IMR-90 (cell line): ENCODE measurements around the gene CCDC92. TPM values are rescaled to one million over a fixed set of nuclear protein-coding genes. Genes with fewer than 3 reads are reported as not detected.

Experiments
- ATAC-seq: fragments of 200-7000 bp; cut with Tn5 transposase; 2 replicates; pipeline ENCODE4 v1.9.1; 2020; ENCODE audit warnings: low read depth, mild to moderate bottlenecking, moderate library complexity
- BruUV-seq: library from RNA; stranded (reverse); fragments of 400-500 nt; replicated peaks from 2 replicates; lab custom pipeline; 2021; lab: Mats Ljungman, UMichigan
- CTCF ChIA-PET: fragments of 300-600 bp; formaldehyde crosslinking; extraction: SDS; loops from one replicate; lab custom pipeline; 2021; ENCODE audit warnings: antibody characterized with exemption; lab: Yijun Ruan, JAX
- POLR2A ChIA-PET: fragments of 300-600 bp; sonication (Branson Sonifier 250); formaldehyde crosslinking; loops from one replicate; lab custom pipeline; 2022; ENCODE audit warnings: antibody characterized with exemption; ENCODE audit not compliant: unreplicated experiment; lab: Charles Lee
- DNase-seq: peaks from one replicate; pipeline ENCODE4 v3.0.0; 2013
- H2AFZ ChIP-seq: replicated peaks from 2 replicates; pipeline ENCODE3; 2013; ENCODE audit warnings: low read length, mild to moderate bottlenecking; ENCODE audit not compliant: poor library complexity
- H2AK5ac ChIP-seq: 2 replicates; pipeline ENCODE4 v1.6.1; 2013; ENCODE audit warnings: low read depth, low read length, inconsistent platforms
- H2AK9ac ChIP-seq: replicated peaks from 2 replicates; pipeline ENCODE3; 2013; ENCODE audit warnings: mild to moderate bottlenecking, low read depth, low read length, moderate library complexity; ENCODE audit not compliant: poor library complexity
- H2BK120ac ChIP-seq: 2 replicates; pipeline ENCODE4 v1.6.1; 2013; ENCODE audit warnings: low read depth, low read length, inconsistent platforms
- H2BK15ac ChIP-seq: 3 replicates; pipeline ENCODE4 v1.6.1; 2013; ENCODE audit warnings: low read depth, low read length, inconsistent platforms
- H2BK20ac ChIP-seq: 2 replicates; pipeline ENCODE4 v1.6.1; 2013; ENCODE audit warnings: low read depth, mild to moderate bottlenecking, inconsistent platforms, low read length, moderate library complexity
- H2BK5ac ChIP-seq: 2 replicates; pipeline ENCODE4 v1.6.1; 2013; ENCODE audit warnings: mild to moderate bottlenecking, low read depth, low read length, inconsistent platforms; ENCODE audit not compliant: poor library complexity, severe bottlenecking
- H3K14ac ChIP-seq: replicated peaks from 2 replicates; pipeline ENCODE4 v1.6.1; 2013; ENCODE audit warnings: low read depth, low read length, inconsistent platforms
- H3K18ac ChIP-seq: 2 replicates; pipeline ENCODE4 v1.6.1; 2013; ENCODE audit warnings: low read depth, low read length, control low read depth
- H3K23ac ChIP-seq: 2 replicates; pipeline ENCODE4 v1.6.1; 2013; ENCODE audit warnings: low read depth, low read length, inconsistent platforms
- H3K27ac ChIP-seq: 2 replicates; pipeline ENCODE4 v1.5.1; 2013; ENCODE audit warnings: mild to moderate bottlenecking, control low read depth, low read length; ENCODE audit not compliant: insufficient read depth
- H3K27me3 ChIP-seq: 2 replicates; pipeline ENCODE4 v1.6.1; 2013; ENCODE audit warnings: low read length; ENCODE audit not compliant: control insufficient read depth, insufficient read depth
- H3K36me3 ChIP-seq: 2 replicates; pipeline ENCODE4 v1.6.1; 2013; ENCODE audit warnings: low read length, mixed read lengths; ENCODE audit not compliant: control insufficient read depth, insufficient read depth
- H3K4ac ChIP-seq: 2 replicates; pipeline ENCODE4 v1.6.1; 2013; ENCODE audit warnings: low read depth, low read length, inconsistent platforms
- H3K4me1 ChIP-seq: 2 replicates; pipeline ENCODE4 v1.6.1; 2013; ENCODE audit warnings: low read length, mixed read lengths; ENCODE audit not compliant: control insufficient read depth, insufficient read depth
- H3K4me2 ChIP-seq: 2 replicates; pipeline ENCODE4 v1.6.1; 2013; ENCODE audit warnings: low read depth, mild to moderate bottlenecking, control low read depth, low read length, moderate library complexity
- H3K4me3 ChIP-seq: 2 replicates; pipeline ENCODE4 v1.5.1; 2013; ENCODE audit warnings: low read depth, mild to moderate bottlenecking, control low read depth, low read length, moderate library complexity; ENCODE audit not compliant: insufficient read depth
- H3K56ac ChIP-seq: 2 replicates; pipeline ENCODE4 v1.6.1; 2013; ENCODE audit warnings: low read length, inconsistent platforms; ENCODE audit not compliant: insufficient read depth; ENCODE audit errors: extremely low read depth
- H3K79me1 ChIP-seq, 2 experiments: 2 replicates each; pipeline ENCODE4 v1.6.1; 2013; ENCODE audit warnings: low read length in 2 of 2, inconsistent platforms in 1 of 2, low read depth in 1 of 2
- H3K9ac ChIP-seq: 2 replicates; pipeline ENCODE4 v1.6.1; 2013; ENCODE audit warnings: low read depth, low read length, control low read depth
- H3K9me1 ChIP-seq: 2 replicates; pipeline ENCODE4 v1.6.1; 2013; ENCODE audit warnings: low read length, inconsistent platforms; ENCODE audit not compliant: insufficient read depth
- H3K9me3 ChIP-seq: 2 replicates; pipeline ENCODE4 v1.6.1; 2013; ENCODE audit warnings: low read length; ENCODE audit not compliant: control insufficient read depth, insufficient read depth
- H4K20me1 ChIP-seq: 2 replicates; pipeline ENCODE4 v1.6.1; 2013; ENCODE audit warnings: low read length, inconsistent platforms; ENCODE audit not compliant: insufficient read depth
- H4K5ac ChIP-seq: 2 replicates; pipeline ENCODE4 v1.6.1; 2013; ENCODE audit warnings: mild to moderate bottlenecking, low read depth, low read length, control low read depth
- H4K8ac ChIP-seq, 2 experiments: 2 replicates each; pipeline ENCODE4 v1.6.1; 2013; ENCODE audit warnings: low read depth in 2 of 2, low read length in 2 of 2, control low read depth in 1 of 2, inconsistent platforms in 1 of 2
- H4K91ac ChIP-seq: 2 replicates; pipeline ENCODE4 v1.6.1; 2013; ENCODE audit warnings: low read depth, low read length, inconsistent platforms; ENCODE audit not compliant: insufficient read depth
- BHLHE40 ChIP-seq: fragments of 150-350 bp; IDR thresholded peaks from 2 replicates; pipeline ENCODE4 v1.6.1; 2016; ENCODE audit warnings: mild to moderate bottlenecking, low read depth, low read length
- CEBPB ChIP-seq: IDR thresholded peaks from 2 replicates; pipeline ENCODE4 v1.6.1; 2012; ENCODE audit warnings: low read depth, low read length, improper control_type of control experiment
- CTCF ChIP-seq: conservative IDR thresholded peaks from 2 replicates; pipeline ENCODE4 v1.5.1; 2012; ENCODE audit warnings: mild to moderate bottlenecking, low read depth, low read length, improper control_type of control experiment
- ELK1 ChIP-seq: fragments of 150-350 bp; IDR thresholded peaks from 2 replicates; pipeline ENCODE4 v1.6.1; 2016; ENCODE audit warnings: low read depth, mild to moderate bottlenecking, low read length, moderate library complexity, borderline replicate concordance
- MAFK ChIP-seq: IDR thresholded peaks from 2 replicates; pipeline ENCODE4 v1.6.1; 2012; ENCODE audit warnings: low read depth, low read length, improper control_type of control experiment
- MAZ ChIP-seq: IDR thresholded peaks from 2 replicates; pipeline ENCODE4 v1.6.1; 2012; ENCODE audit warnings: low read depth, mild to moderate bottlenecking, low read length, improper control_type of control experiment, moderate library complexity, borderline replicate concordance
- NFE2L2 ChIP-seq: fragments of 150-350 bp; IDR thresholded peaks from 2 replicates; pipeline ENCODE4 v1.6.1; 2016; ENCODE audit warnings: low read depth, mild to moderate bottlenecking, low read length
- POLR2A ChIP-seq: IDR thresholded peaks from 2 replicates; pipeline ENCODE4 v1.6.1; 2012; ENCODE audit warnings: mild to moderate bottlenecking, low read depth, low read length
- RAD21 ChIP-seq: IDR thresholded peaks from 2 replicates; pipeline ENCODE4 v1.6.1; 2012; ENCODE audit warnings: low read length, improper control_type of control experiment
- RFX5 ChIP-seq: IDR thresholded peaks from 2 replicates; pipeline ENCODE4 v1.8.0; 2012; ENCODE audit warnings: low read depth, mild to moderate bottlenecking, low read length, moderate library complexity
- WGBS, 2 experiments: methylation state at CpG; one replicate each; pipeline versions ENCODE4 v1.1.5 to v1.1.7; 2013; ENCODE audit warnings: missing lambda C conversion rate in 2 of 2; ENCODE audit not compliant: insufficient read length in 1 of 2; ENCODE audit errors: extremely low coverage in 2 of 2; 5-methylcytosine and 5-hydroxymethylcytosine counted together
- dilution Hi-C: fragments of 300-500 bp; cut with HindIII; formaldehyde crosslinking; loops from one replicate; pipeline ENCODE4 v1.14.3; 2018; ENCODE audit warnings: low sequenced_read_pairs; ENCODE audit not compliant: unreplicated experiment
- in situ Hi-C: fragments of 300-500 bp; cut with MboI; formaldehyde crosslinking; loops from 3 replicates; pipeline ENCODE4 v1.14.3; 2019; ENCODE audit warnings: low sequenced_read_pairs, inconsistent platforms, mixed read lengths
- intact Hi-C: fragments of 100-400 bp; cut with micrococcal nuclease; formaldehyde crosslinking; loops from 2 replicates; pipeline ENCODE4 v1.10.0; 2022
- polyA plus RNA-seq, 3 experiments: library from polyadenylated mRNA; depleted of rRNA; stranded (reverse); fragments of >200 nt; gene quantifications; 2 replicates each; pipeline ENCODE4 v1.2.3, GENCODE V29; 2012; ENCODE audit warnings: low replicate concordance in 1 of 3
- total RNA-seq: library from RNA; depleted of rRNA; stranded (reverse); fragments of >200 nt; gene quantifications from 2 replicates; pipeline ENCODE4 v1.2.3, GENCODE V29; 2012

Gene CCDC92
- total and polyA plus RNA-seq, 2 of the 4 experiments (the other 2 are of a cell fraction), result 5.7 to 55.5 TPM

- H2BK120ac ChIP-seq, result no peak overlapping the region
- peaks cover 25% of the 10 kb centered on the region for H3K9me1 ChIP-seq
- H2AFZ ChIP-seq, result no peak overlapping the region
- WGBS, 2 experiments, result 80% methylated on average over 1 of the region's 8 CpGs; no CpG with 5 or more reads in 1 of the 2 experiments
- no peak overlapping the region for H2AK9ac ChIP-seq
- in situ Hi-C loops (no loop called here), intact Hi-C loops (no loop called here), dilution Hi-C loops (no loop called here)
- H4K8ac ChIP-seq, result no peak overlapping the region
- no peaks in the 10 kb centered on the region for H3K9me3 ChIP-seq
- no peak overlapping the region for H3K9ac ChIP-seq
- H3K56ac ChIP-seq, result no peak overlapping the region
- H3K4me3 ChIP-seq, result no peak overlapping the region
- no peak overlapping the region for H3K23ac ChIP-seq
- H4K91ac ChIP-seq, result no peak overlapping the region
- H2BK5ac ChIP-seq, result no peak overlapping the region
- DNase-seq (no peak), ATAC-seq (no peak)
- no TSS peak for BruUV-seq
- H4K20me1 ChIP-seq, result 0 out of 2 replicates have a peak, but pooled peaks cover 8% of the 10 kb centered on the region
- H3K27me3 ChIP-seq, result no peaks in the 10 kb centered on the region
- peaks cover 17% of the 10 kb centered on the region for H3K36me3 ChIP-seq
- no peak overlapping the region for H3K18ac ChIP-seq
- no peak overlapping the region for H3K27ac ChIP-seq
- H2AK5ac ChIP-seq, result no peak overlapping the region
- H3K14ac ChIP-seq, result no peak overlapping the region
- no peak overlapping the region for H3K4me2 ChIP-seq
- H4K5ac ChIP-seq, result no peak overlapping the region
- peaks cover 17% of the 10 kb centered on the region for H3K4me1 ChIP-seq
- no peak overlapping the region for H2BK20ac ChIP-seq
- CTCF ChIA-PET, result interaction anchor here (0.5 to 1.1 kb wide), 2 partner anchors 40 to 87 kb away, joined by 3 read pairs; no protein-coding TSS in a partner anchor
- H2BK15ac ChIP-seq, result no peak overlapping the region
- TF ChIP-seq CTCF, result no peak
- no peak for TF ChIP-seq ELK1
- no peak for TF ChIP-seq RFX5
- no peak for TF ChIP-seq NFE2L2
- no peak for TF ChIP-seq MAFK
- no peak for TF ChIP-seq CEBPB
- TF ChIP-seq RAD21, result no peak
- TF ChIP-seq POLR2A, result no peak
- no peak for TF ChIP-seq MAZ
- no peak for TF ChIP-seq BHLHE40
- POLR2A ChIA-PET, result no interaction called here
- peaks cover 35 to 73% of the 10 kb centered on the region in 2 experiments for H3K79me1 ChIP-seq
- H3K4ac ChIP-seq, result no peak overlapping the region
Observed at GRCh38 chr12:123992118-123992825, 19.6 kb upstream of the CCDC92 start.
